Activated naive CD4-positive, alpha-beta T cell treated with anti-CD3 and anti-CD28 coated beads, Interleukin-2, amount 50 U/mL, for 72 hours (primary cell): ENCODE data around the gene FADS2. TPM values are rescaled to one million over a fixed set of nuclear protein-coding genes. Genes with fewer than 3 reads are reported as not detected.

Experiments used
- ATAC-seq, 2 donors: fragments of 150-1000 bp; cut with Tn5 transposase; 2 replicates each; pipeline ENCODE4 v1.10.0; 2021; ENCODE audit warnings: mild to moderate bottlenecking in 2 of 2, moderate library complexity in 2 of 2
- DNase-seq, 2 donors: peaks; one replicate each; pipeline ENCODE4 v3.0.0; 2021 to 2022; ENCODE audit warnings: low spot score in 2 of 2
- H3K27ac Mint-ChIP-seq, 2 donors: one replicate each; pipeline ENCODE4 v1.8.0; 2022; ENCODE audit warnings: mild to moderate bottlenecking in 2 of 2, mixed read lengths in 2 of 2
- H3K36me3 Mint-ChIP-seq, 2 donors: one replicate each; pipeline ENCODE4 v1.8.0; 2022; ENCODE audit warnings: mixed read lengths in 2 of 2
- H3K9me3 Mint-ChIP-seq, 2 donors: one replicate each; pipeline ENCODE4 v1.8.0; 2022; ENCODE audit warnings: mixed read lengths in 2 of 2
- total RNA-seq, 2 donors: library from RNA; stranded (reverse); gene quantifications; one replicate each; pipeline ENCODE4 v1.2.3, GENCODE V29; 2022

FADS2 gene
- total RNA-seq, 2 donors from 2014 or later = 42.6 to 55.1 TPM

- Mint-ChIP-seq H3K9me3 (no peaks in the 10 kb centered on the region), H3K36me3 (no peaks in the 10 kb centered on the region), H3K27ac (no peak overlapping the region)
- ATAC-seq (no peak), DNase-seq (no peak)
Observed at GRCh38 chr11:61896665-61897386, 68.7 kb downstream of the FADS2 start.

GRCh38 chr11:61897387-61898246, 69.5 kb downstream of the FADS2 start:
- H3K27ac Mint-ChIP-seq = no peak overlapping the region
- ATAC-seq (peak; percentile 56 to 69), DNase-seq (peak; percentile 68 to 84)
- no peaks in the 10 kb centered on the region for H3K9me3 Mint-ChIP-seq
- H3K36me3 Mint-ChIP-seq = no peaks in the 10 kb centered on the region

GRCh38 chr11:61898247-61898582, 70.1 kb downstream of the FADS2 start:
- H3K36me3 Mint-ChIP-seq = no peaks in the 10 kb centered on the region
- H3K9me3 Mint-ChIP-seq = no peaks in the 10 kb centered on the region
- H3K27ac Mint-ChIP-seq = peak overlapping the region in 1 of 2 donors; percentile 76
- ATAC-seq (no peak), DNase-seq (no peak)

- peak overlapping the region; percentile 37 to 76 for H3K27ac Mint-ChIP-seq
- DNase-seq = peak; percentile 85 to 98
- peak; percentile 91 to 92 for ATAC-seq
- no peaks in the 10 kb centered on the region for H3K36me3 Mint-ChIP-seq
- H3K9me3 Mint-ChIP-seq = no peaks in the 10 kb centered on the region
Observed at GRCh38 chr11:61899146-61899841, 71.2 kb downstream of the FADS2 start.

- DNase-seq (no peak), ATAC-seq (no peak)
- Mint-ChIP-seq H3K36me3 (no peaks in the 10 kb centered on the region), H3K27ac (no peak overlapping the region), H3K9me3 (no peaks in the 10 kb centered on the region)
Observed at GRCh38 chr11:61900251-61900650, 72.2 kb downstream of the FADS2 start.

- Mint-ChIP-seq H3K9me3 (no peaks in the 10 kb centered on the region), H3K36me3 (no peaks in the 10 kb centered on the region), H3K27ac (no peak overlapping the region)
- no peak for ATAC-seq
- no peak for DNase-seq
Observed at GRCh38 chr11:61901397-61901796, 73.3 kb downstream of the FADS2 start.

- DNase-seq (no peak), ATAC-seq (no peak)
- no peaks in the 10 kb centered on the region for H3K9me3 Mint-ChIP-seq
- no peak overlapping the region for H3K27ac Mint-ChIP-seq
- H3K36me3 Mint-ChIP-seq = no peaks in the 10 kb centered on the region
Observed at GRCh38 chr11:61902313-61902712, 74.2 kb downstream of the FADS2 start.

- Mint-ChIP-seq H3K36me3 (no peaks in the 10 kb centered on the region), H3K27ac (no peak overlapping the region), H3K9me3 (no peaks in the 10 kb centered on the region)
- DNase-seq (no peak), ATAC-seq (no peak)
Observed at GRCh38 chr11:61903845-61904244, 75.7 kb downstream of the FADS2 start.

- DNase-seq (peak in 1 of 2 donors; percentile 30), ATAC-seq (peak in 1 of 2 donors; percentile 75)
- H3K9me3 Mint-ChIP-seq = no peaks in the 10 kb centered on the region
- no peaks in the 10 kb centered on the region for H3K36me3 Mint-ChIP-seq
- no peak overlapping the region for H3K27ac Mint-ChIP-seq
Observed at GRCh38 chr11:61904539-61905048, 76.5 kb downstream of the FADS2 start.

- Mint-ChIP-seq H3K27ac (no peak overlapping the region), H3K9me3 (no peaks in the 10 kb centered on the region), H3K36me3 (no peaks in the 10 kb centered on the region)
- no peak for ATAC-seq
- no peak for DNase-seq
Observed at GRCh38 chr11:61905067-61905696, 77.1 kb downstream of the FADS2 start.

GRCh38 chr11:61905801-61906521, 77.9 kb downstream of the FADS2 start:
- Mint-ChIP-seq H3K9me3 (no peaks in the 10 kb centered on the region), H3K36me3 (no peaks in the 10 kb centered on the region), H3K27ac (no peak overlapping the region)
- no peak for DNase-seq
- no peak for ATAC-seq

GRCh38 chr11:61906522-61906909, 78.4 kb downstream of the FADS2 start:
- no peaks in the 10 kb centered on the region for H3K36me3 Mint-ChIP-seq
- H3K27ac Mint-ChIP-seq = no peak overlapping the region
- no peak for DNase-seq
- H3K9me3 Mint-ChIP-seq = no peaks in the 10 kb centered on the region
- no peak for ATAC-seq

- ATAC-seq (no peak), DNase-seq (no peak)
- Mint-ChIP-seq H3K36me3 (no peaks in the 10 kb centered on the region), H3K9me3 (no peaks in the 10 kb centered on the region), H3K27ac (no peak overlapping the region)
Observed at GRCh38 chr11:61907282-61907681, 79.2 kb downstream of the FADS2 start.

GRCh38 chr11:61907871-61908729, 80.0 kb downstream of the FADS2 start:
- Mint-ChIP-seq H3K9me3 (no peaks in the 10 kb centered on the region), H3K36me3 (no peaks in the 10 kb centered on the region), H3K27ac (no peak overlapping the region)
- no peak for ATAC-seq
- no peak for DNase-seq

- H3K36me3 Mint-ChIP-seq = no peaks in the 10 kb centered on the region
- H3K27ac Mint-ChIP-seq = no peak overlapping the region
- H3K9me3 Mint-ChIP-seq = no peaks in the 10 kb centered on the region
- no peak for DNase-seq
- no peak for ATAC-seq
Observed at GRCh38 chr11:61908730-61909316, 80.7 kb downstream of the FADS2 start.
